Activated naive CD8-positive, alpha-beta T cell treated with anti-CD3 and anti-CD28 coated beads, Interleukin-2, amount 10 ng/mL, durations not matched to agents 7 days and 5 days (primary cell): ENCODE data around the gene MTRF1. TPM values are rescaled to one million over a fixed set of nuclear protein-coding genes. Genes with fewer than 3 reads are reported as not detected.
A peak's percentile ranks its signal among the peaks of the same experiment; 100 is the strongest.
"Not testable (repeated sequence)": the region's sequence is repeated elsewhere in the genome, so short reads cannot be mapped to it uniquely, and the experiment has no call there.

ENCODE experiments used
- ATAC-seq: fragments of 150-1000 bp; cut with Tn5 transposase; one replicate; pipeline ENCODE4 v1.10.0; 2021; ENCODE audit warnings: low read depth, moderate library complexity
- POLR2A ChIA-PET: fragments of 350-600 bp; sonication (Branson Sonifier 250); formaldehyde crosslinking; loops from one replicate; lab custom pipeline; 2021; ENCODE audit warnings: antibody characterized with exemption; lab: Charles Lee
- DNase-seq: peaks from one replicate; pipeline ENCODE4 v3.0.0; 2021
- H3K27ac Mint-ChIP-seq: one replicate; pipeline ENCODE4 v1.8.0; 2022; ENCODE audit warnings: mild to moderate bottlenecking, mixed read lengths
- H3K27me3 Mint-ChIP-seq: one replicate; pipeline ENCODE4 v1.8.0; 2022; ENCODE audit warnings: mild to moderate bottlenecking, moderate library complexity, mixed read lengths
- H3K36me3 Mint-ChIP-seq: one replicate; pipeline ENCODE4 v1.8.0; 2021; ENCODE audit warnings: mild to moderate bottlenecking, mixed read lengths
- H3K4me1 Mint-ChIP-seq: one replicate; pipeline ENCODE4 v1.8.0; 2021; ENCODE audit warnings: mixed read lengths
- H3K4me3 Mint-ChIP-seq: one replicate; pipeline ENCODE4 v1.8.0; 2022; ENCODE audit warnings: mild to moderate bottlenecking, moderate library complexity, mixed read lengths
- H3K9me3 Mint-ChIP-seq: one replicate; pipeline ENCODE4 v1.8.0; 2021; ENCODE audit warnings: mixed read lengths
- total RNA-seq, 2 experiments: library from RNA; stranded (reverse); gene quantifications; one replicate each; pipeline ENCODE4 v1.2.3, GENCODE V29; 2021

The MTRF1 gene
- total RNA-seq, 2 experiments from 2014 or later: 23.9 to 24.3 TPM

DNA sequence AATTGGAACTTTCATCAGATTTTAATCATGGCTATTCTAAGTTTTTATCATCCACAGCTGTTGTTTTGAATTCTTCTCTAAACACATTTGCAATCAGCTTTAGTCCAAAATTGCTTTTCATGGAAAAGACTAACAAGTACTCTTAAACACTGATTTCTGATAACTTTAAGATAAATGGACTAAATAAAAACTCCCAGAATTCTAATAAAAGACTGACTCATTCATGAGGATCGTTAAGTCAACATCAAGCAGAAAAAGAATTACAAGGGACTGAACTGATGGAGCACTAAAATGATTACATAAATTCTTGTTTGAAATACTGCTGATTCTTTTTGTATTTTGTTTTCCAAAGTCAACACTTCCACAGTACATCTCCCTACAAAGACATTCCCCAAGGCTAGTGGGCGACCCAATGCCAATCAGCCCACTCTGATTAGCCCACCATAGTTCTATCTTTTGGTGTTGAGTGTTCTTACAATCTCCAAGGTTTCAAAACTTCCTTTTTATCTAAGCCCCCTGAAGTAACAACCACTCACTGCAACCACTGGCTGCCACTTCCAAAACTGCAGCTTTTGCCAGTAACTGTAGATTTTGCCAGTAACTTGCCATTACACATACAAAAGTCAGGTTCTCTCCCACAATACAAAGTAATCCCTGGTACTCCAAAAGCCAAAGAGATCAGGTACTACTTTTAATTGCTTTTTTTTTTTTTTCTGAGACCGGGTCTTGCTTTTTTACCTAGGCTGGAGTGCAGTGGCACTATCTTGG is 33.7 kb upstream of the MTRF1 start:
- ATAC-seq (no peak), DNase-seq (no peak)
- Mint-ChIP-seq H3K4me3 (no peak overlapping the region), H3K27ac (no peak overlapping the region), H3K4me1 (peaks cover 5% of the 10 kb centered on the region), H3K36me3 (peaks cover 2% of the 10 kb centered on the region), H3K27me3 (no peaks in the 10 kb centered on the region), H3K9me3 (peaks cover 1% of the 10 kb centered on the region)
- POLR2A ChIA-PET: no interaction called here

DNA sequence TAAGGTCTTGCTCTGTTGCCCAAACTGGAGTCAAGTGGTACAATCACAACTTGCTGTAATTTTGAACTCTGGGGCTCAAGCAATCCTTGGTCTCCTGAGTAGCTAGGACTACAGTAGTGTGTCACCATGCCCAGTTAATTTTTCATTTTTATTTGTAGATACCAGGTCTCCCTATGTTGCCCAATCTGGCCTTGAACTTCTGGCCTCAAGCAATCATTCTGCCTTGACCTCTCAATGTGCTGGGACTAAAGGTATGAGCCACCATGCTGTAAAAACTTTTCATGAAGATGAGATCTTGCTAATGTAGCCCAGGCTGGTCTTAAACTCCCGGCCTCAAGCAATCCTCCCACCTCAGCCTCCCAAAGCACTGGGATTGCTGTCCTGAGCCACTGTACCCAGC is 32.6 kb upstream of the MTRF1 start:
- no peak overlapping the region for H3K27ac Mint-ChIP-seq
- no peaks in the 10 kb centered on the region for H3K27me3 Mint-ChIP-seq
- no peak for ATAC-seq
- peaks cover 5% of the 10 kb centered on the region for H3K4me1 Mint-ChIP-seq
- peaks cover 2% of the 10 kb centered on the region for H3K36me3 Mint-ChIP-seq
- no peak for DNase-seq
- H3K9me3 Mint-ChIP-seq: peaks cover 2% of the 10 kb centered on the region
- no peak overlapping the region for H3K4me3 Mint-ChIP-seq
- POLR2A ChIA-PET: no interaction called here

DNA sequence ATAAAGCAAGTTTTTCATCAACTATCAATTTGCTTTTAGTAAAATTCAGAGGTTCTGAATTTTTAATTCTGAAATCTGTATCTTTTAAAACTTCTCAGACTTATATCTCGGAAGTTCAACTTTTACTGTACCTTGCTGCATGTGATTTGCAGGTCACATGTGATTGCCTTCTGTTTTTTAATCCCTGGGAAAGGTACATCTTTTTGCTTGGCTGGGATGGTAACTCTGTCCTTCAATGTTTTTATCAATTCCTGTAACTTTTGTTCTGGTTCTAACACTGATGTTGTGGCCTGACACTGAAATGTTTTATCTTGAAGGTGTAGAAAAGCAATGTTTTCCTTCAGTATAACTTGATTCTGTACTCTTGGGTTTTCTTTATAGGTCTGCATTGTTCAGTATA is 31.5 kb upstream of the MTRF1 start:
- POLR2A ChIA-PET: no interaction called here
- H3K27me3 Mint-ChIP-seq: no peaks in the 10 kb centered on the region
- H3K36me3 Mint-ChIP-seq: peaks cover 2% of the 10 kb centered on the region
- H3K4me3 Mint-ChIP-seq: no peak overlapping the region
- ATAC-seq (no peak), DNase-seq (no peak)
- no peak overlapping the region for H3K27ac Mint-ChIP-seq
- H3K9me3 Mint-ChIP-seq: peaks cover 2% of the 10 kb centered on the region
- peaks cover 4% of the 10 kb centered on the region for H3K4me1 Mint-ChIP-seq

DNA sequence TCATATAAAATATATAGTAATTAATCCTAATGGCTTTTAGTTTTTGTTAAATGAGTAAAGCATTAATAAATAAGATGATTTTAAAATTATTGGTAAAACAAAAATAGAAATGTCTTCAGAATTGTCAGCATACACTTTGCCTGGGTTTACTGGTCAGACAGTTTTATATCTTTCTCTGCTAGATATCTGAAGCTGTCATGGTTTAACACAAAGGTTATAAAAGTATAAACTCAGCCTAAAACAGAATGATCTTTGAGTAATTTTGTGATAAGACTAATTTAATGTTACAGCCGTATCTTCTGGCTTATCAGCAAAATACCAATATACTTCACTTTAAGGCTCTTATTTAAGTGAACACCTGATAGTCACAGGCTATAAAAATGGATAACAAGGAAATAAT is 29.9 kb upstream of the MTRF1 start:
- peaks cover 2% of the 10 kb centered on the region for H3K36me3 Mint-ChIP-seq
- H3K27me3 Mint-ChIP-seq: no peaks in the 10 kb centered on the region

DNA sequence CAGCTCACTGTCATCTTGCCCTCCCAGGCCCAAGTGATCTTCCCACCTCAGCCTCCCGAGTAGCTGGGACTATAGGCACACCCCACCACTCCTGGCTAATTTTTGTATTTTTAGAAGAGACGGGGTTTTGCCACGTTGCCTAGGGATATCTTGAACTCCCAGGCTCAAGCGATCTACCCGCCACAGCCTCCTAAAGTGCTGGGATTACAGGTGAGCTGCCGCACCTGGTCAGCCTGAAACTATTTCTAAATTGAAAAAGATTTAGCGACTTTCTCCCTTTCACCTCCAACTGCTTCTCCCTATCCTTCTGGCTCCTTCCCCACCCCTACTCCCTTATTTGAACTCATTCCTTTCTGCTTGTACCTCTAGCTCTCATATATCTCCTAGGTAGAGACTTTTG is 27.9 kb upstream of the MTRF1 start:
- DNase-seq (no peak), ATAC-seq (no peak)
- Mint-ChIP-seq H3K36me3 (peaks cover 2% of the 10 kb centered on the region), H3K9me3 (peaks cover 1% of the 10 kb centered on the region), H3K4me1 (peaks cover 3% of the 10 kb centered on the region), H3K27ac (no peak overlapping the region), H3K4me3 (no peak overlapping the region), H3K27me3 (no peaks in the 10 kb centered on the region)
- POLR2A ChIA-PET: no interaction called here

More for the DNA sequence above, 29.9 kb upstream of the MTRF1 start:
- Mint-ChIP-seq H3K27ac (no peak overlapping the region), H3K4me1 (no peaks in the 10 kb centered on the region), H3K9me3 (peaks cover 1% of the 10 kb centered on the region), H3K4me3 (no peak overlapping the region)
- no peak for ATAC-seq
- POLR2A ChIA-PET: no interaction called here
- DNase-seq: no peak

DNA sequence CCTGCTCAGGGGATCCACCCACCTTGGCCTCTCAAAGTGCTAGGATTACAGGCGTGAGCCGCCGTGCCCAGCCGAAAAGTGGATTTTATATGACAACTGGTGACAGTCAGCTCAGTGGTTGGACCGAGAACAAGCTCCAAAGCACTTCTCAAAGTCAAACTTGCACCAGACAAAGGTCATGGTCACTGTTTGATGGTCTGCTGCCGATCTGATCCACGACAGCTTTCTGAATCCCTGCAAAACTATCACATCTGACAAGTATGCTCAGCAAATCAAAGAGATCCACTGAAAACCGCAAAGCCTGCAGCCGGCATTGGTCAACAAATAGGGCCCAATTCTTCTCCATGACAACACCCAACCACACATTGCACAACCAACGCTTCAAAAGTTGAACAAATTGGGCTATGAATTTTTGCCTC is 26.1 kb upstream of the MTRF1 start:
- no peak for ATAC-seq
- H3K36me3 Mint-ChIP-seq: peaks cover 2% of the 10 kb centered on the region
- H3K4me3 Mint-ChIP-seq: no peak overlapping the region

DNA sequence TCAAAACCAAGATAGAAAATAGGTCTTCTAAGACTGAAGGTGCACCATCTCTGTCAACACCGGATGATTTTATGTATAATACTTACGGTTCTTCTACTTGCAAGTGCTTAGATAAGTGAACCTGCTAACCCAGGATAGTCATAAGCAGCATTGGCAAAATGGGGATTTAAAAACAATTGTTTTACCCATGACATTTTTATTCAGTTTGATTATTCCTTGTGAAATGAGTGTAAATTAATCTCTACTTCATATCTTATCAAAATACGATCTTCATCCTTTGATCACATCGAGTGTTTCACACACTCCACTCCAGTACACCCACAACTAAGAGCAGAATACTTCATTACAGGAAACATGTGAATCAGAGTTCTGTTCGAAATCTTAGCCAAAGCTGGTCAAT is 23.0 kb upstream of the MTRF1 start:
- ATAC-seq (peak; percentile 42), DNase-seq (no peak)
- Mint-ChIP-seq H3K4me1 (peaks cover 6% of the 10 kb centered on the region), H3K9me3 (peaks cover 2% of the 10 kb centered on the region), H3K27ac (peak overlapping the region; percentile 1), H3K27me3 (no peaks in the 10 kb centered on the region), H3K36me3 (peaks cover 2% of the 10 kb centered on the region), H3K4me3 (peak overlapping the region; percentile 4)
- POLR2A ChIA-PET: no interaction called here

More for the DNA sequence above, 26.1 kb upstream of the MTRF1 start:
- Mint-ChIP-seq H3K27me3 (no peaks in the 10 kb centered on the region), H3K4me1 (peaks cover 6% of the 10 kb centered on the region), H3K27ac (no peak overlapping the region), H3K9me3 (peaks cover 3% of the 10 kb centered on the region)
- no peak for DNase-seq
- POLR2A ChIA-PET: no interaction called here

DNA sequence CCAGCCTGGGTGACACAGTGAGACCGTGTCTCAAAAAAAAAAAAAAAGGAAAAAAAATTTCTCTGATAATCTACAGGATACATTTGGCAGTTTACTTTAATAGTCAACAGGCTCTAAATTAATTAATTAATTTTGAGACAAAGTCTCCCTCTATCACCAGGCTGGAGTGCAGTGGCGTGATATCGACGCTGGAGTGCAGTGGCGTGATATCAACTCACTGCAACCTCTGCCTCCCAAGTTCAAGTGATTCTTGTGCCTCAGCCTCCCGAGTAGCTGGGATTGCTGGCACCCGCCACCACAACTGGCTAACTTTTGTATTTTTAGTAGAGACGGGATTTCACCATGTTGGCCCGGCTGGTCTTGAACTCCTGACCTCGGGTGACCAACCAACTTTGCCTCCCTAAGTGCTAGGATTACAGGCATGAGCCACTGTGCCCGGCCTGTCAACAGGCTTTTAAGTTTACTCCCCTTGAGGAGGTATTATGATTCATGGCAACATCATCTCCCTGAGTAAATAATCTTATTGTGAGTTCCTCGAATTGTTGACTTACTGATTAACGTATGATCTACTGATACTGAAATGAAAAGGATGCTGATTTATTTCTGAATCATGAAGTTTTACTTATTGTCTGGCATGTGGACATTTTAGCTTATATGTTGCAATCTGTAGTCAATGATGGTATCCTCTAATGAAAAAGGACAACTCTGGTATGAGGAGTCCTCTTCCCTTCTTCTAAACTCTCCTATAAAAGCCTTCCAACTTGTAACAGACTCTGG is 21.3 kb upstream of the MTRF1 start:
- no peak for ATAC-seq
- H3K27ac Mint-ChIP-seq: no peak overlapping the region
- H3K4me3 Mint-ChIP-seq: no peak overlapping the region

DNA sequence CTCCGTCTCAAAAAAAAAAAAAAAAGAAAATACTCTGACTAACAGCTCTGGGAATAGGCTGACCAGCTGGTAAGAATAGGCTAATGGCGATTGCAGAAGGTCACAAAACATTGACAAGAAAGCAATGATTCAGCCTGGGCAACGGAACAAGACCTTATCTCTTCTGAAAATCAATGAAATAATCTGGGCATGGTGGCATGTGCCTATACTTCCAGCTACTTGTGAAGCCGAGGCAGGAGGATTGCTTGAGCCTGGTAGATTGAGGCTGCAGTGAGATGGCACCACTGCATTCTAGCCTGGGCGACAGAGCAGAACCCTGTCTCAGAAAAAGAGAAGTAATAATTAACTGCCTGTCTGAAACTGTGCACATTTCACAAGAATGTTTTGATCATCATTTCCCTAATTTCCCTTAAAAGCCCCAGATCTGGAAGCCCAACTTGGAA is 18.8 kb upstream of the MTRF1 start:
- POLR2A ChIA-PET: no interaction called here

More for the DNA sequence above, 21.3 kb upstream of the MTRF1 start:
- POLR2A ChIA-PET: interaction anchor here (0.7 kb wide), 1 partner anchor 91 kb away, joined by 4 read pairs; the partner anchor contains the start of gene KBTBD7
- H3K4me1 Mint-ChIP-seq: peaks cover 6% of the 10 kb centered on the region
- H3K36me3 Mint-ChIP-seq: peaks cover 2% of the 10 kb centered on the region
- peaks cover 2% of the 10 kb centered on the region for H3K9me3 Mint-ChIP-seq
- DNase-seq: no peak
- no peaks in the 10 kb centered on the region for H3K27me3 Mint-ChIP-seq

DNA sequence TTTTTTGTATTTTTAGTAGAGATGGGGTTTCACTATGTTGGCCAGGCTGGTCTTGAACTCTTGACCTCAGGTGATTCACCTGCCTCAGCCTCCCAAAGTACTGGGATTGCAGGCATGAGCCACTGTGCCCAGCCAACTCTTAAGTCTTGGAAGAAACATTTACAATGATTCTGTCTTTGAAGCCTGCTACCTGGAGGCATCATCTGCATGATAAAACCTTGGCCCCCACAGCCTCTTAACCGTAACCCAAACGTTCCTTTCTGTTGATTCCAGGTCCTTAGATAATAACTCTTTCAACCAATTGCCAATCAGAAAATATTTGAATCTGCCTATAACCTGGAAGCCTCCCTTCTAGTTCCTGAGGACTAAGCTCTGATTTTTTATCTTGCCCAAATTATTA is 15.8 kb upstream of the MTRF1 start:
- H3K9me3 Mint-ChIP-seq, ATAC-seq, POLR2A ChIA-PET, H3K27me3 Mint-ChIP-seq, H3K4me1 Mint-ChIP-seq, H3K36me3 Mint-ChIP-seq, H3K27ac Mint-ChIP-seq, H3K4me3 Mint-ChIP-seq, DNase-seq: not testable (repeated sequence)

More for the DNA sequence above, 18.8 kb upstream of the MTRF1 start:
- Mint-ChIP-seq H3K27me3 (no peaks in the 10 kb centered on the region), H3K4me1 (peaks cover 9% of the 10 kb centered on the region), H3K27ac (no peak overlapping the region), H3K36me3 (peaks cover 2% of the 10 kb centered on the region), H3K4me3 (no peak overlapping the region), H3K9me3 (peaks cover 2% of the 10 kb centered on the region)
- ATAC-seq: no peak
- DNase-seq: no peak

DNA sequence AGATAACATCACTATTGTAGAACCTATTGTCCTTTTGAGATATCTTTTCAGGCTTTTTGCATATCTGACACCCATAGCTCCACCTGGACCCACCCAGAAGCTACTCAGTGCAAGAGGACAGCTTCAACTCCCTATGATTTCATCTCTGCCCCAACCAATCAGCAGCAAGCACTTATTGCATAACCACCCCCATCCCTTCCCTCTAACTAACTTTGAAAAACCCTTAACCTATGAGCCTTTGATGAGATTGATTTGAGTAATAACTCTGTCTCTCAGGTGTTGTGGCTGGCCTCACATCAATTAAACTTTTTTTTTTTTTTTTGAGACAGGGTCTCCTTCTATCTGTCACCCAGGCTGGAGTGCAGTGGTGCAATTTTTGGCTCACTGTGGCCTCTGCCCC is 13.4 kb upstream of the MTRF1 start:
- ATAC-seq (no peak), DNase-seq (no peak)
- POLR2A ChIA-PET: interaction anchor here (0.5 to 1.0 kb wide), 2 partner anchors 110 to 151 kb away, joined by 3 to 4 read pairs; no protein-coding TSS in a partner anchor
- H3K36me3 Mint-ChIP-seq: peaks cover 6% of the 10 kb centered on the region
- peaks cover 10% of the 10 kb centered on the region for H3K9me3 Mint-ChIP-seq
- H3K4me3 Mint-ChIP-seq: no peak overlapping the region
- H3K4me1 Mint-ChIP-seq: peaks cover 6% of the 10 kb centered on the region
- no peak overlapping the region for H3K27ac Mint-ChIP-seq
- H3K27me3 Mint-ChIP-seq: no peaks in the 10 kb centered on the region

DNA sequence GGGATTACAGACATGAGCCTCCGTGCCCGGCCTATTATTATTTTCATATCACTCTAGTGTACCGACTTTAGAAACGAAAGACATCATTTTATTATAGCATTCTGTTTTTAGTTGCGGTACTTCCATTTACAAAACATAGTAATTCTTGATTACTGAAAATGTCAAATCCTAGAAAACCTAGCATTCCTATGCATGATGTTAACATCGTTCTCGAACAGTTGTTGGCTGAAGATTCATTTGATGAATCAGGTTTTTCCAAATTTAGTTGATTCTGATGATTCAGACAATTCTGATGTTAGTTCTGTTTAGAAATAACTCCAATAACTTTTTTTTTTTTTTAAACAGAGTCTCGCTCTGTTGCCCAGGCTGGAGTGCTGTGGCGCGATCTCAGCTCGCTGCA is 11.5 kb upstream of the MTRF1 start:
- Mint-ChIP-seq H3K4me1 (peaks cover 13% of the 10 kb centered on the region), H3K36me3 (peaks cover 13% of the 10 kb centered on the region), H3K27me3 (no peaks in the 10 kb centered on the region), H3K9me3 (peaks cover 14% of the 10 kb centered on the region), H3K4me3 (no peak overlapping the region), H3K27ac (no peak overlapping the region)
- POLR2A ChIA-PET: interaction anchor here (1.3 kb wide), 1 partner anchor 11 kb away, joined by 3 read pairs; no protein-coding TSS in a partner anchor
- no peak for ATAC-seq
- DNase-seq: no peak

DNA sequence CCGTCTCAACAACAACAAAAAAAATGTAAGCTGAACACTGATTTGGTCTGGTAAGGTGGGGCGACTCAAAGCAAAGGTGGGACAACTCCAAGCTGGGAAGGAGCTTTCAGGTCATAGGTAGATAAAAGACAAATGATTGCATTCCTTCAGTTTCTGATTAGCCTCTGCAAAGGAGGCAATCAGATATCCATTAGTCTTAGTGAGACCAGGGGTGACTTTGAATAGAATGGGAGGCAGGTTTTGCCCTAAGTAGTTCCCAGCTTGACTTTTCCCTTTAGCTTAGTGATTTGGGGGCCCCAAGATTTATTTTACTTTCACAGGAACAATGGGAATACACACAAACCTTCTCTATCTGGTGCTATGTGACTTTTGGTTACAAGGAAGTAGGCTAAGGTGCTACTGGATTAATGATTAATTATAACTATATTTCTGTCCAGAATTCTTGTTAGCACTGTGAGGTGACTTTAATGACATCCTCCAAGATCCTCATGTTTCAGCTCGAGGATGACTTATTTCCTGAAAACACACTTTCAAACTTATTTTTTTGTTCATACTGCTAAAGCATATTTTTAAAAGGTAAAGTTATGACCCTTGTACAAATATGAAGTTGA is 10.6 kb upstream of the MTRF1 start:
- POLR2A ChIA-PET: interaction anchor here (1.3 kb wide), 1 partner anchor 10 kb away, joined by 3 read pairs; no protein-coding TSS in a partner anchor
- Mint-ChIP-seq H3K9me3 (peaks cover 14% of the 10 kb centered on the region), H3K36me3 (peaks cover 13% of the 10 kb centered on the region), H3K27me3 (no peaks in the 10 kb centered on the region), H3K4me3 (no peak overlapping the region), H3K27ac (no peak overlapping the region), H3K4me1 (peaks cover 13% of the 10 kb centered on the region)
- ATAC-seq (no peak), DNase-seq (no peak)
